Mammary epithelial cell (primary cell): Measurements from ENCODE around the gene CYP19A1.

Source experiments
- EZH2 ChIP-seq: IDR thresholded peaks from 2 replicates; pipeline ENCODE4 v1.6.1; 2012; ENCODE audit warnings: low read length, inconsistent platforms, borderline replicate concordance
- TF ChIP-seq, protein P1 (sequence below), 2 donors: IDR thresholded peaks in 1 of 2; conservative IDR thresholded peaks in 1 of 2; 2 replicates each; pipeline ENCODE4 v1.5.1; 2011 to 2012; ENCODE audit warnings: inconsistent platforms in 2 of 2, low read length in 2 of 2, mild to moderate bottlenecking in 2 of 2, control low read depth in 1 of 2, low read depth in 1 of 2; ENCODE audit not compliant: insufficient read depth in 1 of 2; ENCODE audit errors: extremely low read depth in 1 of 2

DNA sequence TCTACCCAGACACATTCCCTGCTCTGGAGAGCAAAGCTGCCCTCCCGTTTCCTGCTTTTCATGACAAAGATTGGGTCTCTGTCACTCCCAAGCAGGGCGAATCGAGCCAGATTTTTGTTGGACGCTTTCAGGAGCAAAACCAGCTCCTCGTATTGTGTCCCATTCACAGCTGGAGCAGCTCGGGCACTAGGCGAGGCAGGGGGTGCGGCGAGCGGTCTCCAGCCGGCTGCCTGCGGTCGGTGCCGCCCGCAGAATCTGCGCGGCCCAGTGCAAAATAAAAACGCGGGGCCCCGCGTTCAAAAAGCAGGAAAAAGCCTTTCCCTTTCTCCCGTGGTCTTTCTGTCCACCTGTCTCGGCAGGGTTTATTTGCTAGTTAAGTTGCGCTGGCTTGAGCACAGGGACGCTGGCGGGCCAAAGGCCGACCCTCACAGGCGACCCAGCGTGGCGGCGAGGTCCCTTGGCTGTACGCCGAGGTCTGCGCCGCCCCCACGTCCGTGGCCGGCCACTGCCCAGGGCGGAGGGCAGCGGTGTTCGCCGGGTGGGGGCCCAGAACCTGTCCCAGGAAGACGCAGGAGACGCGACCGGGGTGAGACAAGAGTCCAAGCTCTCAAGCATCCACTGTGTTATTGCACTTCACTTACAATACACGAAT lies 71.2 kb downstream of the CYP19A1 start:
- TF ChIP-seq, protein P1, sequence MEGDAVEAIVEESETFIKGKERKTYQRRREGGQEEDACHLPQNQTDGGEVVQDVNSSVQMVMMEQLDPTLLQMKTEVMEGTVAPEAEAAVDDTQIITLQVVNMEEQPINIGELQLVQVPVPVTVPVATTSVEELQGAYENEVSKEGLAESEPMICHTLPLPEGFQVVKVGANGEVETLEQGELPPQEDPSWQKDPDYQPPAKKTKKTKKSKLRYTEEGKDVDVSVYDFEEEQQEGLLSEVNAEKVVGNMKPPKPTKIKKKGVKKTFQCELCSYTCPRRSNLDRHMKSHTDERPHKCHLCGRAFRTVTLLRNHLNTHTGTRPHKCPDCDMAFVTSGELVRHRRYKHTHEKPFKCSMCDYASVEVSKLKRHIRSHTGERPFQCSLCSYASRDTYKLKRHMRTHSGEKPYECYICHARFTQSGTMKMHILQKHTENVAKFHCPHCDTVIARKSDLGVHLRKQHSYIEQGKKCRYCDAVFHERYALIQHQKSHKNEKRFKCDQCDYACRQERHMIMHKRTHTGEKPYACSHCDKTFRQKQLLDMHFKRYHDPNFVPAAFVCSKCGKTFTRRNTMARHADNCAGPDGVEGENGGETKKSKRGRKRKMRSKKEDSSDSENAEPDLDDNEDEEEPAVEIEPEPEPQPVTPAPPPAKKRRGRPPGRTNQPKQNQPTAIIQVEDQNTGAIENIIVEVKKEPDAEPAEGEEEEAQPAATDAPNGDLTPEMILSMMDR (conservative IDR thresholded peaks at IDR 0.05 in 1 of 2, IDR thresholded peaks at IDR 0.05 in 1 of 2; ENCODE audit: extremely low read depth in 1 of 2, insufficient read depth in 1 of 2, low read depth in 1 of 2, low read length in 2 of 2): no peak
- TF ChIP-seq EZH2: no peak
